ENCODE results near the gene OSM. TPM values are rescaled to one million over a fixed set of nuclear protein-coding genes. Genes with fewer than 3 reads are reported as not detected.

OSM gene
- total and polyA plus RNA-seq, 2 experiments from 2014 or later: not detected

- TF ChIP-seq ZNF114 (CRISPR knock-in tag; IDR thresholded peaks at IDR 0.05) (no peak), POLR2AphosphoS5 (IDR thresholded peaks at IDR 0.05; ENCODE audit: low read depth) (no peak), NANOG (IDR thresholded peaks at IDR 0.05; ENCODE audit: borderline replicate concordance) (no peak), CREB1 (CRISPR knock-in tag; IDR thresholded peaks at IDR 0.05; ENCODE audit: low read depth) (no peak)
These were observed 30.2 kb upstream of the OSM start (continued) for GRCh38 chr22:30296833-30297232.

- H3K36me3 ChIP-seq (ENCODE audit: insufficient read depth): no peaks in the 10 kb centered on the region
- no peaks in the 10 kb centered on the region for H3K4me1 ChIP-seq (ENCODE audit: insufficient read depth)
- no peak overlapping the region for H3K4me2 ChIP-seq
- Mint-ChIP-seq H3K4me1 (peaks cover 14% of the 10 kb centered on the region; the same call in 2 of the 3 replicates), H3K36me3 (ENCODE audit: low read depth) (no peaks in the 10 kb centered on the region; the same call in 2 of the 3 replicates), H3K27me3 (ENCODE audit: insufficient read depth, low read depth, poor library complexity) (peaks cover 10% of the 10 kb centered on the region), H3K4me3 (no peak overlapping the region; the same call in 2 of the 3 replicates), H3K27ac (no peak overlapping the region), H3K9me3 (no peaks in the 10 kb centered on the region)
- H3K27ac ChIP-seq (ENCODE audit: low read depth): no peak overlapping the region
- H3K27me3 ChIP-seq (ENCODE audit: insufficient read depth): no peaks in the 10 kb centered on the region
- no peaks in the 10 kb centered on the region for H3K9me2 ChIP-seq (ENCODE audit: insufficient read depth)
- DNase-seq (ENCODE audit: low spot score) (no peak), ATAC-seq (no peak)
- H2AFZ ChIP-seq: no peak overlapping the region
- H3F3A ChIP-seq (replicated peaks; ENCODE audit: low read depth): no peaks in the 10 kb centered on the region
- no peaks in the 10 kb centered on the region for H4K20me1 ChIP-seq (replicated peaks; ENCODE audit: insufficient read depth)
- H3K79me2 ChIP-seq (replicated peaks; ENCODE audit: insufficient read depth): no peaks in the 10 kb centered on the region
- no peak for TF ChIP-seq JUNB (IDR thresholded peaks at IDR 0.05; ENCODE audit: unreplicated experiment)
- no peak for TF ChIP-seq ZNF114 (CRISPR knock-in tag; IDR thresholded peaks at IDR 0.05)
- no peak for TF ChIP-seq STAT1 (IDR thresholded peaks at IDR 0.05; ENCODE audit: unreplicated experiment)
- TF ChIP-seq EZH2 (IDR thresholded peaks at IDR 0.05; ENCODE audit: low read depth, unreplicated experiment): no peak
- TF ChIP-seq POLR2AphosphoS5 (IDR thresholded peaks at IDR 0.05; ENCODE audit: low read depth): no peak
- TF ChIP-seq ZNF462 (CRISPR knock-in tag; IDR thresholded peaks at IDR 0.05): no peak
- TF ChIP-seq ETS1 (IDR thresholded peaks at IDR 0.05): no peak
- TF ChIP-seq, protein P1, sequence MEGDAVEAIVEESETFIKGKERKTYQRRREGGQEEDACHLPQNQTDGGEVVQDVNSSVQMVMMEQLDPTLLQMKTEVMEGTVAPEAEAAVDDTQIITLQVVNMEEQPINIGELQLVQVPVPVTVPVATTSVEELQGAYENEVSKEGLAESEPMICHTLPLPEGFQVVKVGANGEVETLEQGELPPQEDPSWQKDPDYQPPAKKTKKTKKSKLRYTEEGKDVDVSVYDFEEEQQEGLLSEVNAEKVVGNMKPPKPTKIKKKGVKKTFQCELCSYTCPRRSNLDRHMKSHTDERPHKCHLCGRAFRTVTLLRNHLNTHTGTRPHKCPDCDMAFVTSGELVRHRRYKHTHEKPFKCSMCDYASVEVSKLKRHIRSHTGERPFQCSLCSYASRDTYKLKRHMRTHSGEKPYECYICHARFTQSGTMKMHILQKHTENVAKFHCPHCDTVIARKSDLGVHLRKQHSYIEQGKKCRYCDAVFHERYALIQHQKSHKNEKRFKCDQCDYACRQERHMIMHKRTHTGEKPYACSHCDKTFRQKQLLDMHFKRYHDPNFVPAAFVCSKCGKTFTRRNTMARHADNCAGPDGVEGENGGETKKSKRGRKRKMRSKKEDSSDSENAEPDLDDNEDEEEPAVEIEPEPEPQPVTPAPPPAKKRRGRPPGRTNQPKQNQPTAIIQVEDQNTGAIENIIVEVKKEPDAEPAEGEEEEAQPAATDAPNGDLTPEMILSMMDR (conservative IDR thresholded peaks at IDR 0.05; ENCODE audit: low read depth in 2 of 2): no peak
- no peak for TF ChIP-seq EZH2phosphoT487 (IDR thresholded peaks at IDR 0.05; ENCODE audit: unreplicated experiment)
- TF ChIP-seq CREB1 (CRISPR knock-in tag; IDR thresholded peaks at IDR 0.05; ENCODE audit: low read depth): no peak
- TF ChIP-seq NANOG (IDR thresholded peaks at IDR 0.05; ENCODE audit: borderline replicate concordance): no peak
- H3K4me3 ChIP-seq: no peak overlapping the region
These were observed 29.7 kb upstream of the OSM start for GRCh38 chr22:30296324-30296723.

Data from GM23338 (cell line).